ENCODE data around the gene PLA2G6.

PLA2G6 gene

GRCh38 chr22:38088629-38089473, 92.8 kb downstream of the PLA2G6 start:
- no peaks in the 10 kb centered on the region for H3K27me3 ChIP-seq (ENCODE audit: insufficient read depth, poor library complexity, severe bottlenecking)
- DNase-seq (ENCODE audit: low spot score) = no peak
- no peaks in the 10 kb centered on the region for H3K4me1 ChIP-seq (ENCODE audit: insufficient read depth, poor library complexity, severe bottlenecking)
- no peaks in the 10 kb centered on the region for H3K36me3 ChIP-seq (ENCODE audit: low read depth)
- H3K9me3 ChIP-seq (ENCODE audit: severe bottlenecking) = no peaks in the 10 kb centered on the region
- TF ChIP-seq, protein P1, sequence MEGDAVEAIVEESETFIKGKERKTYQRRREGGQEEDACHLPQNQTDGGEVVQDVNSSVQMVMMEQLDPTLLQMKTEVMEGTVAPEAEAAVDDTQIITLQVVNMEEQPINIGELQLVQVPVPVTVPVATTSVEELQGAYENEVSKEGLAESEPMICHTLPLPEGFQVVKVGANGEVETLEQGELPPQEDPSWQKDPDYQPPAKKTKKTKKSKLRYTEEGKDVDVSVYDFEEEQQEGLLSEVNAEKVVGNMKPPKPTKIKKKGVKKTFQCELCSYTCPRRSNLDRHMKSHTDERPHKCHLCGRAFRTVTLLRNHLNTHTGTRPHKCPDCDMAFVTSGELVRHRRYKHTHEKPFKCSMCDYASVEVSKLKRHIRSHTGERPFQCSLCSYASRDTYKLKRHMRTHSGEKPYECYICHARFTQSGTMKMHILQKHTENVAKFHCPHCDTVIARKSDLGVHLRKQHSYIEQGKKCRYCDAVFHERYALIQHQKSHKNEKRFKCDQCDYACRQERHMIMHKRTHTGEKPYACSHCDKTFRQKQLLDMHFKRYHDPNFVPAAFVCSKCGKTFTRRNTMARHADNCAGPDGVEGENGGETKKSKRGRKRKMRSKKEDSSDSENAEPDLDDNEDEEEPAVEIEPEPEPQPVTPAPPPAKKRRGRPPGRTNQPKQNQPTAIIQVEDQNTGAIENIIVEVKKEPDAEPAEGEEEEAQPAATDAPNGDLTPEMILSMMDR (IDR thresholded peaks at IDR 0.05; ENCODE audit: poor library complexity, severe bottlenecking) = no peak
- ATAC-seq (ENCODE audit: low read depth) = no peak
- H3K27ac ChIP-seq (ENCODE audit: poor library complexity, severe bottlenecking) = no peak overlapping the region
- H3K4me3 ChIP-seq (ENCODE audit: severe bottlenecking) = no peak overlapping the region

- no peaks in the 10 kb centered on the region for H3K9me3 ChIP-seq (ENCODE audit: severe bottlenecking)
- ATAC-seq (ENCODE audit: low read depth) (no peak; the same call in 2 of the 3 replicates), DNase-seq (ENCODE audit: low spot score) (no peak)
- TF ChIP-seq, protein P1 (IDR thresholded peaks at IDR 0.05; ENCODE audit: poor library complexity, severe bottlenecking) = no peak
- no peaks in the 10 kb centered on the region for H3K36me3 ChIP-seq (ENCODE audit: low read depth)
- H3K4me3 ChIP-seq (ENCODE audit: severe bottlenecking) = no peak overlapping the region
- no peak overlapping the region for H3K27ac ChIP-seq (ENCODE audit: poor library complexity, severe bottlenecking)
- H3K4me1 ChIP-seq (ENCODE audit: insufficient read depth, poor library complexity, severe bottlenecking) = no peaks in the 10 kb centered on the region
- H3K27me3 ChIP-seq (ENCODE audit: insufficient read depth, poor library complexity, severe bottlenecking) = peaks cover 5% of the 10 kb centered on the region
Observed at GRCh38 chr22:38087855-38088254, 93.8 kb downstream of the PLA2G6 start.

- H3K4me1 ChIP-seq (ENCODE audit: insufficient read depth, poor library complexity, severe bottlenecking) = no peaks in the 10 kb centered on the region
- ATAC-seq (ENCODE audit: low read depth) = no peak
Observed at GRCh38 chr22:38086942-38087341, 94.7 kb downstream of the PLA2G6 start.

DNA sequence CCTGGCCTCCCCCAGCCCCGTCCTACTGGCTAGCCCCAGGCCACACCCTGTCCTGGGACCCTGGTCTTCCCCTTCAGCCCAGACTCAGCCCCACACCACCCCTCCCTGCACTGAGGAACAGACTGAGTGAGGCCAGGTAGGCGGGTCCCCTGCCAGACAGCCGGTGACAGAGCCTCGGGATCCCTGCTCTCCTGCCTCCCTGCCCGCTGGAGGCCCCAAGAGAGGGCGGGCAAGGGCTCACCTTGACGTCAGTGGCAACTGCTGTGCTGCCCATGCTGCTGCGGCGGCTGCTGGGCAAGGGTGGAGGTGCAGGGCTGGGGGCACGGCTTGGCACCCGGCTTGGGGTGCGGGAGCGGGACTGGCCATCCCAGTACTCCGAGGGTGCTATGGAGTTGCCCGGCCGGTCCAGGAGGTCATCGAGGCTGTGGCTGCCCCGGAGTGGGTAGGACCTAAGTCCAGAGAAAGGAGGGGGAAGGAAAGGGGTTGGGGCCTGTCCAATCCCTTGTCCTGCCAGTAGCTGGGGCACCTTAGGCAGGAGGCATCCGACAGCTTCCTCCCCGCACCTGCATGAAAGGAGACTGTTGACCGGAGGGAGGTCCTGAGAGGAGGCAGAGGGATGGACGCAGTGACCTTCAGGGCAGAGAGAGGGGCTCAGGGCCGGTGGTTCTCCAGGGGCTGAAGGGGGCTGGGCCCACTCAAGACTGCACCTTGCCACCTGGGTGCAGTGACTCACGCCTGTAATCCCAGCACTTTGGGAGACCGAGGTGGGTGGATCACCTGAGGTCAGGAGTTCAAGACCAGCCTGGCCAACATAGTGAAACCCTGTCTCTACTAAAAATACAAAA, 95.4 kb downstream of the PLA2G6 start:
- no peaks in the 10 kb centered on the region for H3K4me1 ChIP-seq (ENCODE audit: insufficient read depth, poor library complexity, severe bottlenecking)
- DNase-seq (ENCODE audit: low spot score) (peak; percentile 61), ATAC-seq (ENCODE audit: low read depth) (no peak)
- TF ChIP-seq, protein P1 (IDR thresholded peaks at IDR 0.05; ENCODE audit: poor library complexity, severe bottlenecking) = no peak
- H3K36me3 ChIP-seq (ENCODE audit: low read depth) = no peaks in the 10 kb centered on the region
- no peaks in the 10 kb centered on the region for H3K9me3 ChIP-seq (ENCODE audit: severe bottlenecking)
- H3K4me3 ChIP-seq (ENCODE audit: severe bottlenecking) = no peak overlapping the region
- peaks cover 19% of the 10 kb centered on the region for H3K27me3 ChIP-seq (ENCODE audit: insufficient read depth, poor library complexity, severe bottlenecking)
- no peak overlapping the region for H3K27ac ChIP-seq (ENCODE audit: poor library complexity, severe bottlenecking)

More at GRCh38 chr22:38086942-38087341, 94.7 kb downstream of the PLA2G6 start:
- no peaks in the 10 kb centered on the region for H3K36me3 ChIP-seq (ENCODE audit: low read depth)
- no peak overlapping the region for H3K4me3 ChIP-seq (ENCODE audit: severe bottlenecking)
- H3K27me3 ChIP-seq (ENCODE audit: insufficient read depth, poor library complexity, severe bottlenecking) = peaks cover 14% of the 10 kb centered on the region
- DNase-seq (ENCODE audit: low spot score) = no peak
- no peaks in the 10 kb centered on the region for H3K9me3 ChIP-seq (ENCODE audit: severe bottlenecking)
- H3K27ac ChIP-seq (ENCODE audit: poor library complexity, severe bottlenecking) = no peak overlapping the region
- TF ChIP-seq, protein P1 (IDR thresholded peaks at IDR 0.05; ENCODE audit: poor library complexity, severe bottlenecking) = no peak
